Measurements from ENCODE around the gene TYMP. TPM values are rescaled to one million over a fixed set of nuclear protein-coding genes. Genes with fewer than 3 reads are reported as not detected.
A peak's percentile ranks its signal among the peaks of the same experiment; 100 is the strongest.

Gene TYMP
- total RNA-seq, 3 donors from 2014 or later (not counting 1 experiment from before 2014, with no cell fraction given) = 17.7 to 44.6 (median 32.4) TPM

- Mint-ChIP-seq H3K4me1 (no peaks in the 10 kb centered on the region), H3K27me3 (ENCODE audit: low read depth in 2 of 2) (peaks cover 12 to 16% of the 10 kb centered on the region in 2 donors), H3K36me3 (no peaks in the 10 kb centered on the region), H3K9me3 (no peaks in the 10 kb centered on the region), H3K27ac (no peak overlapping the region), H3K4me3 (no peak overlapping the region)
- Histone ChIP-seq H3K4me3 (ENCODE audit: low read length) (no peak overlapping the region), H3K9me3 (ENCODE audit: control insufficient read depth, insufficient read depth, low read length) (no peaks in the 10 kb centered on the region), H3K27me3 (ENCODE audit: control insufficient read depth, insufficient read depth, low read length) (peaks cover 14% of the 10 kb centered on the region), H3K27ac (ENCODE audit: low read length) (no peak overlapping the region), H3K4me1 (ENCODE audit: control insufficient read depth, insufficient read depth, low read length) (peaks cover 17% of the 10 kb centered on the region), H3K36me3 (ENCODE audit: control insufficient read depth, insufficient read depth, low read length) (no peaks in the 10 kb centered on the region)
- DNase-seq (no peak), ATAC-seq (no peak)
- WGBS (ENCODE audit: insufficient coverage) = 94% methylated on average over 8 of the region's 8 CpGs
- intact Hi-C loops (cut with micrococcal nuclease) = no loop called here
- no peak for TF ChIP-seq CTCF (IDR thresholded peaks at IDR 0.05)
Measured at GRCh38 chr22:50483556-50483955, 46.3 kb downstream of the TYMP start.

- DNase-seq (no peak), ATAC-seq (no peak)
- H3K36me3 ChIP-seq (ENCODE audit: control insufficient read depth, insufficient read depth, low read length) = no peaks in the 10 kb centered on the region
- H3K4me3 Mint-ChIP-seq = no peak overlapping the region
- no peaks in the 10 kb centered on the region for H3K9me3 Mint-ChIP-seq
- intact Hi-C loops (cut with micrococcal nuclease) = no loop called here
- no peaks in the 10 kb centered on the region for H3K36me3 Mint-ChIP-seq
- H3K9me3 ChIP-seq (ENCODE audit: control insufficient read depth, insufficient read depth, low read length) = no peaks in the 10 kb centered on the region
- peaks cover 12 to 16% of the 10 kb centered on the region in 2 donors for H3K27me3 Mint-ChIP-seq (ENCODE audit: low read depth in 2 of 2)
- WGBS (ENCODE audit: insufficient coverage) = 92% methylated on average over 10 of the region's 10 CpGs
- no peak overlapping the region for H3K27ac Mint-ChIP-seq
- no peaks in the 10 kb centered on the region for H3K4me1 Mint-ChIP-seq
- no peak overlapping the region for H3K27ac ChIP-seq (ENCODE audit: low read length)
- no peak overlapping the region for H3K4me3 ChIP-seq (ENCODE audit: low read length)
- peaks cover 14% of the 10 kb centered on the region for H3K27me3 ChIP-seq (ENCODE audit: control insufficient read depth, insufficient read depth, low read length)
- no peak for TF ChIP-seq CTCF (IDR thresholded peaks at IDR 0.05)
- peaks cover 17% of the 10 kb centered on the region for H3K4me1 ChIP-seq (ENCODE audit: control insufficient read depth, insufficient read depth, low read length)
Measured at GRCh38 chr22:50483106-50483505, 46.7 kb downstream of the TYMP start.

- H3K27ac Mint-ChIP-seq = no peak overlapping the region
- 83% methylated on average over 35 of the region's 35 CpGs for WGBS (ENCODE audit: insufficient coverage)
- Histone ChIP-seq H3K27me3 (ENCODE audit: control insufficient read depth, insufficient read depth, low read length) (peaks cover 14% of the 10 kb centered on the region), H3K27ac (ENCODE audit: low read length) (no peak overlapping the region), H3K36me3 (ENCODE audit: control insufficient read depth, insufficient read depth, low read length) (no peaks in the 10 kb centered on the region), H3K9me3 (ENCODE audit: control insufficient read depth, insufficient read depth, low read length) (no peaks in the 10 kb centered on the region), H3K4me3 (ENCODE audit: low read length) (peak overlapping the region; percentile 21), H3K4me1 (ENCODE audit: control insufficient read depth, insufficient read depth, low read length) (peaks cover 17% of the 10 kb centered on the region)
- no peak for TF ChIP-seq CTCF (IDR thresholded peaks at IDR 0.05)
- intact Hi-C loops (cut with micrococcal nuclease) = no loop called here
- H3K4me3 Mint-ChIP-seq = peak overlapping the region; percentile 69
- H3K36me3 Mint-ChIP-seq = no peaks in the 10 kb centered on the region
- peaks cover 12 to 16% of the 10 kb centered on the region in 2 donors for H3K27me3 Mint-ChIP-seq (ENCODE audit: low read depth in 2 of 2)
- no peaks in the 10 kb centered on the region for H3K9me3 Mint-ChIP-seq
- H3K4me1 Mint-ChIP-seq = peaks cover 0 to under 1% of the 10 kb centered on the region in 2 donors
- DNase-seq (no peak), ATAC-seq (no peak)
Measured at GRCh38 chr22:50482107-50483074, 47.4 kb downstream of the TYMP start.

All from natural killer cell (primary cell).